ENCODE results near the gene BCKDHA.
"Not testable (repeated sequence)": the region's sequence is repeated elsewhere in the genome, so short reads cannot be mapped to it uniquely, and the experiment has no call there.

BCKDHA gene

GRCh38 chr19:41426116-41426841, 28.7 kb downstream of the BCKDHA start:
- DNase-seq (ENCODE audit: low spot score) = no peak

- peak; percentile 73 for DNase-seq (ENCODE audit: low spot score)
Measured at GRCh38 chr19:41426952-41427646, 29.5 kb downstream of the BCKDHA start, which contains the start of gene B3GNT8. TSS of gene B3GNT8 (minus strand) at chr19:41427374. CDS start at chr19:41426778, 596 bp downstream.

- DNase-seq (ENCODE audit: low spot score) = peak; percentile 21
Measured at GRCh38 chr19:41427647-41428480, 30.2 kb downstream of the BCKDHA start.

GRCh38 chr19:41428481-41428859, 30.9 kb downstream of the BCKDHA start:
- DNase-seq (ENCODE audit: low spot score) = no peak

- DNase-seq (ENCODE audit: low spot score) = no peak
Measured at GRCh38 chr19:41430922-41431321, 33.3 kb downstream of the BCKDHA start.

GRCh38 chr19:41431426-41432386, 34.1 kb downstream of the BCKDHA start:
- no peak for DNase-seq (ENCODE audit: low spot score)

- DNase-seq (ENCODE audit: low spot score) = no peak
Measured at GRCh38 chr19:41433171-41433570, 35.6 kb downstream of the BCKDHA start.

- DNase-seq (ENCODE audit: low spot score) = no peak
Measured at GRCh38 chr19:41434450-41434849, 36.8 kb downstream of the BCKDHA start.

GRCh38 chr19:41435376-41435775, 37.8 kb downstream of the BCKDHA start:
- not testable (repeated sequence) for DNase-seq (ENCODE audit: low spot score)

- DNase-seq (ENCODE audit: low spot score) = no peak
Measured at GRCh38 chr19:41435936-41436673, 38.5 kb downstream of the BCKDHA start.

GRCh38 chr19:41436674-41436951, 39.0 kb downstream of the BCKDHA start:
- no peak for DNase-seq (ENCODE audit: low spot score)

GRCh38 chr19:41437944-41438574, 40.4 kb downstream of the BCKDHA start:
- DNase-seq (ENCODE audit: low spot score) = no peak

- DNase-seq (ENCODE audit: low spot score) = peak; percentile 99
Measured at GRCh38 chr19:41439441-41440222, 42.0 kb downstream of the BCKDHA start, which contains the start of gene DMAC2. TSS of gene DMAC2 (minus strand) at chr19:41439912. CDS start at chr19:41439899, 13 bp downstream.

GRCh38 chr19:41441321-41441945, 43.8 kb downstream of the BCKDHA start:
- DNase-seq (ENCODE audit: low spot score) = no peak

GRCh38 chr19:41442473-41443355, 45.1 kb downstream of the BCKDHA start, which contains the start of gene ERICH4:
TSS of gene ERICH4 (plus strand) at chr19:41443156. CDS start at chr19:41443170, 14 bp downstream.
- no peak for DNase-seq (ENCODE audit: low spot score)

- no peak for DNase-seq (ENCODE audit: low spot score)
Measured at GRCh38 chr19:41443813-41444455, 46.3 kb downstream of the BCKDHA start.

GRCh38 chr19:41445575-41445974, 48.0 kb downstream of the BCKDHA start:
- DNase-seq (ENCODE audit: low spot score) = no peak

All from hematopoietic multipotent progenitor cell treated with erythropoietin and hydrocortisone succinate and interleukin-3 and kit ligand, for 15 days (in vitro differentiated cells).